Measurements from ENCODE around the gene DBNDD2. TPM values are rescaled to one million over a fixed set of nuclear protein-coding genes. Genes with fewer than 3 reads are reported as not detected.

Gene DBNDD2
- total and polyA plus RNA-seq, 2 experiments from 2014 or later, result 25.8 to 62.5 TPM

DNA sequence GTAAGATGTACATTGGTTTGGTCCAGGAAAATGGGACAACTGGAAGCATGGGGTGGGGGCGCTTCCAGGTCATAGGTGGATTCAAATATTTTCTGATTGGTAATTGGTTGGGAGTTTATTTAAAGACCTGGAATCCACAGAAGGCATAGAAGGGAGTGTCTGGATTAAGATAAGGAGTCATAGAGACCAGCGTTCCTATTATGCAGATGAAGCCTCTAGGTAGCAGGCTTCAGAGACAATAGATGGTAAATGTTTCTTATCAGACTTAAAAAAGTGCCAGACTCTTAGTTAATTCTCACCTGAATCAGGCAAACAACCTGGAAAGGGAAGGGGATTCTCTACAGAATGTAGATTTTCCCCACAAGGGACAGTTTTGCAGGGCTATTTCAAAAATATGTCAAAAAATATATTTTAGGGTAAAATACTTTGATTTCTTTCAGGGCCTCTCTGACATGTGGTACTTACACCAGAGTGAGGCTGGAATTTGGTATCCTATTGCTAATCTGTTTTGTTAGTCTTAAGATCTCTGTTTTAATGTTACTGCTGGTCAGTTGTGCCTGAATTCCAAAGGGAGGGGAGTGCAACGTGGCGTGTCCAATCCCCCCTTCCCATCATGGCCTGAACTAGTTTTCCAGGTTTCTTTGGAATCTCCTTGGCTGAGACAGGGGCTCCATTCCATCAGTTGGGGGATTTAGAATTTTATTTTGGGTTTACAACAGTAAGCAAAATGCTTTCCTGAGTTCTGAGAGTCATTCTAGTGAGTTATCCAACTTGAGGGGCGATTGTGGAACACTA is 33.0 kb downstream of the DBNDD2 start:
- Mint-ChIP-seq H3K9me3 (no peaks in the 10 kb centered on the region), H3K4me1 (peaks cover 10% of the 10 kb centered on the region), H3K36me3 (ENCODE audit: low read depth) (no peaks in the 10 kb centered on the region), H3K27me3 (ENCODE audit: insufficient read depth, low read depth, poor library complexity) (peaks cover 4% of the 10 kb centered on the region), H3K4me3 (no peak overlapping the region), H3K27ac (no peak overlapping the region)
- Histone ChIP-seq H4K20me1 (replicated peaks; ENCODE audit: insufficient read depth) (no peaks in the 10 kb centered on the region), H3K36me3 (ENCODE audit: insufficient read depth) (no peaks in the 10 kb centered on the region), H3K27me3 (ENCODE audit: insufficient read depth) (no peaks in the 10 kb centered on the region), H3F3A (replicated peaks; ENCODE audit: low read depth) (no peaks in the 10 kb centered on the region), H3K9me2 (ENCODE audit: insufficient read depth) (peaks cover 7% of the 10 kb centered on the region; the same call in 1 of the 2 replicates), H3K4me1 (ENCODE audit: insufficient read depth) (peaks cover 8% of the 10 kb centered on the region; the same call in 1 of the 2 replicates), H3K4me2 (0 out of 2 replicates have a peak overlapping the region, but pooled peaks have one; percentile 12), H3K4me3 (no peak overlapping the region), H2AFZ (no peak overlapping the region), H3K79me2 (replicated peaks; ENCODE audit: insufficient read depth) (no peaks in the 10 kb centered on the region), H3K27ac (ENCODE audit: low read depth) (no peak overlapping the region)
- TF ChIP-seq NANOG (IDR thresholded peaks at IDR 0.05; ENCODE audit: borderline replicate concordance), result no peak
- no peak for TF ChIP-seq JUNB (IDR thresholded peaks at IDR 0.05; ENCODE audit: unreplicated experiment)
- TF ChIP-seq, protein P1, sequence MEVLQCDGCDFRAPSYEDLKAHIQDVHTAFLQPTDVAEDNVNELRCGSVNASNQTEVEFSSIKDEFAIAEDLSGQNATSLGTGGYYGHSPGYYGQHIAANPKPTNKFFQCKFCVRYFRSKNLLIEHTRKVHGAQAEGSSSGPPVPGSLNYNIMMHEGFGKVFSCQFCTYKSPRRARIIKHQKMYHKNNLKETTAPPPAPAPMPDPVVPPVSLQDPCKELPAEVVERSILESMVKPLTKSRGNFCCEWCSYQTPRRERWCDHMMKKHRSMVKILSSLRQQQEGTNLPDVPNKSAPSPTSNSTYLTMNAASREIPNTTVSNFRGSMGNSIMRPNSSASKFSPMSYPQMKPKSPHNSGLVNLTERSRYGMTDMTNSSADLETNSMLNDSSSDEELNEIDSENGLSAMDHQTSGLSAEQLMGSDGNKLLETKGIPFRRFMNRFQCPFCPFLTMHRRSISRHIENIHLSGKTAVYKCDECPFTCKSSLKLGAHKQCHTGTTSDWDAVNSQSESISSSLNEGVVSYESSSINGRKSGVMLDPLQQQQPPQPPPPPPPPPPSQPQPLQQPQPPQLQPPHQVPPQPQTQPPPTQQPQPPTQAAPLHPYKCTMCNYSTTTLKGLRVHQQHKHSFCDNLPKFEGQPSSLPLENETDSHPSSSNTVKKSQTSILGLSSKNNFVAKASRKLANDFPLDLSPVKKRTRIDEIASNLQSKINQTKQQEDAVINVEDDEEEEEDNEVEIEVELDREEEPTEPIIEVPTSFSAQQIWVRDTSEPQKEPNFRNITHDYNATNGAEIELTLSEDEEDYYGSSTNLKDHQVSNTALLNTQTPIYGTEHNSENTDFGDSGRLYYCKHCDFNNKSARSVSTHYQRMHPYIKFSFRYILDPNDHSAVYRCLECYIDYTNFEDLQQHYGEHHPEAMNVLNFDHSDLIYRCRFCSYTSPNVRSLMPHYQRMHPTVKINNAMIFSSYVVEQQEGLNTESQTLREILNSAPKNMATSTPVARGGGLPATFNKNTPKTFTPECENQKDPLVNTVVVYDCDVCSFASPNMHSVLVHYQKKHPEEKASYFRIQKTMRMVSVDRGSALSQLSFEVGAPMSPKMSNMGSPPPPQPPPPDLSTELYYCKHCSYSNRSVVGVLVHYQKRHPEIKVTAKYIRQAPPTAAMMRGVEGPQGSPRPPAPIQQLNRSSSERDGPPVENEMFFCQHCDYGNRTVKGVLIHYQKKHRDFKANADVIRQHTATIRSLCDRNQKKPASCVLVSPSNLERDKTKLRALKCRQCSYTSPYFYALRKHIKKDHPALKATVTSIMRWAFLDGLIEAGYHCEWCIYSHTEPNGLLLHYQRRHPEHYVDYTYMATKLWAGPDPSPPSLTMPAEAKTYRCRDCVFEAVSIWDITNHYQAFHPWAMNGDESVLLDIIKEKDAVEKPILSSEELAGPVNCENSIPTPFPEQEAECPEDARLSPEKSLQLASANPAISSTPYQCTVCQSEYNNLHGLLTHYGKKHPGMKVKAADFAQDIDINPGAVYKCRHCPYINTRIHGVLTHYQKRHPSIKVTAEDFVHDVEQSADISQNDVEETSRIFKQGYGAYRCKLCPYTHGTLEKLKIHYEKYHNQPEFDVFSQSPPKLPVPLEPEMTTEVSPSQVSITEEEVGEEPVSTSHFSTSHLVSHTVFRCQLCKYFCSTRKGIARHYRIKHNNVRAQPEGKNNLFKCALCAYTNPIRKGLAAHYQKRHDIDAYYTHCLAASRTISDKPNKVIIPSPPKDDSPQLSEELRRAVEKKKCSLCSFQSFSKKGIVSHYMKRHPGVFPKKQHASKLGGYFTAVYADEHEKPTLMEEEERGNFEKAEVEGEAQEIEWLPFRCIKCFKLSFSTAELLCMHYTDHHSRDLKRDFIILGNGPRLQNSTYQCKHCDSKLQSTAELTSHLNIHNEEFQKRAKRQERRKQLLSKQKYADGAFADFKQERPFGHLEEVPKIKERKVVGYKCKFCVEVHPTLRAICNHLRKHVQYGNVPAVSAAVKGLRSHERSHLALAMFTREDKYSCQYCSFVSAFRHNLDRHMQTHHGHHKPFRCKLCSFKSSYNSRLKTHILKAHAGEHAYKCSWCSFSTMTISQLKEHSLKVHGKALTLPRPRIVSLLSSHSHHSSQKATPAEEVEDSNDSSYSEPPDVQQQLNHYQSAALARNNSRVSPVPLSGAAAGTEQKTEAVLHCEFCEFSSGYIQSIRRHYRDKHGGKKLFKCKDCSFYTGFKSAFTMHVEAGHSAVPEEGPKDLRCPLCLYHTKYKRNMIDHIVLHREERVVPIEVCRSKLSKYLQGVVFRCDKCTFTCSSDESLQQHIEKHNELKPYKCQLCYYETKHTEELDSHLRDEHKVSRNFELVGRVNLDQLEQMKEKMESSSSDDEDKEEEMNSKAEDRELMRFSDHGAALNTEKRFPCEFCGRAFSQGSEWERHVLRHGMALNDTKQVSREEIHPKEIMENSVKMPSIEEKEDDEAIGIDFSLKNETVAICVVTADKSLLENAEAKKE (CRISPR knock-in tag; IDR thresholded peaks at IDR 0.05), result no peak
- TF ChIP-seq POLR2AphosphoS5 (IDR thresholded peaks at IDR 0.05; ENCODE audit: low read depth), result no peak
- TF ChIP-seq ZNF114 (CRISPR knock-in tag; IDR thresholded peaks at IDR 0.05), result no peak
- TF ChIP-seq, protein P2, sequence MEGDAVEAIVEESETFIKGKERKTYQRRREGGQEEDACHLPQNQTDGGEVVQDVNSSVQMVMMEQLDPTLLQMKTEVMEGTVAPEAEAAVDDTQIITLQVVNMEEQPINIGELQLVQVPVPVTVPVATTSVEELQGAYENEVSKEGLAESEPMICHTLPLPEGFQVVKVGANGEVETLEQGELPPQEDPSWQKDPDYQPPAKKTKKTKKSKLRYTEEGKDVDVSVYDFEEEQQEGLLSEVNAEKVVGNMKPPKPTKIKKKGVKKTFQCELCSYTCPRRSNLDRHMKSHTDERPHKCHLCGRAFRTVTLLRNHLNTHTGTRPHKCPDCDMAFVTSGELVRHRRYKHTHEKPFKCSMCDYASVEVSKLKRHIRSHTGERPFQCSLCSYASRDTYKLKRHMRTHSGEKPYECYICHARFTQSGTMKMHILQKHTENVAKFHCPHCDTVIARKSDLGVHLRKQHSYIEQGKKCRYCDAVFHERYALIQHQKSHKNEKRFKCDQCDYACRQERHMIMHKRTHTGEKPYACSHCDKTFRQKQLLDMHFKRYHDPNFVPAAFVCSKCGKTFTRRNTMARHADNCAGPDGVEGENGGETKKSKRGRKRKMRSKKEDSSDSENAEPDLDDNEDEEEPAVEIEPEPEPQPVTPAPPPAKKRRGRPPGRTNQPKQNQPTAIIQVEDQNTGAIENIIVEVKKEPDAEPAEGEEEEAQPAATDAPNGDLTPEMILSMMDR (conservative IDR thresholded peaks at IDR 0.05; ENCODE audit: low read depth in 2 of 2), result no peak
- TF ChIP-seq CREB1 (CRISPR knock-in tag; IDR thresholded peaks at IDR 0.05; ENCODE audit: low read depth), result no peak
- TF ChIP-seq STAT1 (IDR thresholded peaks at IDR 0.05; ENCODE audit: unreplicated experiment), result no peak
- TF ChIP-seq, protein P3, sequence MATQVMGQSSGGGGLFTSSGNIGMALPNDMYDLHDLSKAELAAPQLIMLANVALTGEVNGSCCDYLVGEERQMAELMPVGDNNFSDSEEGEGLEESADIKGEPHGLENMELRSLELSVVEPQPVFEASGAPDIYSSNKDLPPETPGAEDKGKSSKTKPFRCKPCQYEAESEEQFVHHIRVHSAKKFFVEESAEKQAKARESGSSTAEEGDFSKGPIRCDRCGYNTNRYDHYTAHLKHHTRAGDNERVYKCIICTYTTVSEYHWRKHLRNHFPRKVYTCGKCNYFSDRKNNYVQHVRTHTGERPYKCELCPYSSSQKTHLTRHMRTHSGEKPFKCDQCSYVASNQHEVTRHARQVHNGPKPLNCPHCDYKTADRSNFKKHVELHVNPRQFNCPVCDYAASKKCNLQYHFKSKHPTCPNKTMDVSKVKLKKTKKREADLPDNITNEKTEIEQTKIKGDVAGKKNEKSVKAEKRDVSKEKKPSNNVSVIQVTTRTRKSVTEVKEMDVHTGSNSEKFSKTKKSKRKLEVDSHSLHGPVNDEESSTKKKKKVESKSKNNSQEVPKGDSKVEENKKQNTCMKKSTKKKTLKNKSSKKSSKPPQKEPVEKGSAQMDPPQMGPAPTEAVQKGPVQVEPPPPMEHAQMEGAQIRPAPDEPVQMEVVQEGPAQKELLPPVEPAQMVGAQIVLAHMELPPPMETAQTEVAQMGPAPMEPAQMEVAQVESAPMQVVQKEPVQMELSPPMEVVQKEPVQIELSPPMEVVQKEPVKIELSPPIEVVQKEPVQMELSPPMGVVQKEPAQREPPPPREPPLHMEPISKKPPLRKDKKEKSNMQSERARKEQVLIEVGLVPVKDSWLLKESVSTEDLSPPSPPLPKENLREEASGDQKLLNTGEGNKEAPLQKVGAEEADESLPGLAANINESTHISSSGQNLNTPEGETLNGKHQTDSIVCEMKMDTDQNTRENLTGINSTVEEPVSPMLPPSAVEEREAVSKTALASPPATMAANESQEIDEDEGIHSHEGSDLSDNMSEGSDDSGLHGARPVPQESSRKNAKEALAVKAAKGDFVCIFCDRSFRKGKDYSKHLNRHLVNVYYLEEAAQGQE (IDR thresholded peaks at IDR 0.05; ENCODE audit: unreplicated experiment), result no peak
- ATAC-seq (no peak), DNase-seq (ENCODE audit: low spot score) (no peak)

All from GM23338 (cell line).